ENCODE measurements around the gene TBC1D22A.

DNA sequence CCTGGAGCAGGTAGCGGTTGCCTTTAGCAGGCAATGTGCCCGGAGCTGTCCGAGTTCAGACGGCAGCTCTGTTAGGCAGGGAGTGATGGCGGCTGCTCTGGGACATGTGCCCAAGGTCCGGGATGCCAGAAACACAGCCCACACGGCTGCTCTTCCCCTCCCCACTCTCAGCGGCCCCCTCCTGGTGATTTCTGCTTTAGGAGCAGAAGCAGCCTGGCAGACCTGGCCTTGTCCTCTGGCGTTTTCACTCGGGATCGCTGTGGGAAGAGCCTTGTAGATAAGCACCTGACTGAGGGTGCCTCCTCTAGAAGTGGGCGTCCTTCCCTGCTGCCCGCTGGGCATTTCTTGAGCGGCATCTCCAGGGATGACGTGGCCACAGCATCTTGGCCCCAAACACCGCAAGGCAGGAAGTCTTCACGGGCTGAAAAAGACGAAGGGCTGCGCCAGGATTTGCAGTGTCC, 392.2 kb downstream of the TBC1D22A start:
- TF ChIP-seq, protein P1, sequence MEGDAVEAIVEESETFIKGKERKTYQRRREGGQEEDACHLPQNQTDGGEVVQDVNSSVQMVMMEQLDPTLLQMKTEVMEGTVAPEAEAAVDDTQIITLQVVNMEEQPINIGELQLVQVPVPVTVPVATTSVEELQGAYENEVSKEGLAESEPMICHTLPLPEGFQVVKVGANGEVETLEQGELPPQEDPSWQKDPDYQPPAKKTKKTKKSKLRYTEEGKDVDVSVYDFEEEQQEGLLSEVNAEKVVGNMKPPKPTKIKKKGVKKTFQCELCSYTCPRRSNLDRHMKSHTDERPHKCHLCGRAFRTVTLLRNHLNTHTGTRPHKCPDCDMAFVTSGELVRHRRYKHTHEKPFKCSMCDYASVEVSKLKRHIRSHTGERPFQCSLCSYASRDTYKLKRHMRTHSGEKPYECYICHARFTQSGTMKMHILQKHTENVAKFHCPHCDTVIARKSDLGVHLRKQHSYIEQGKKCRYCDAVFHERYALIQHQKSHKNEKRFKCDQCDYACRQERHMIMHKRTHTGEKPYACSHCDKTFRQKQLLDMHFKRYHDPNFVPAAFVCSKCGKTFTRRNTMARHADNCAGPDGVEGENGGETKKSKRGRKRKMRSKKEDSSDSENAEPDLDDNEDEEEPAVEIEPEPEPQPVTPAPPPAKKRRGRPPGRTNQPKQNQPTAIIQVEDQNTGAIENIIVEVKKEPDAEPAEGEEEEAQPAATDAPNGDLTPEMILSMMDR (IDR thresholded peaks at IDR 0.05; ENCODE audit: insufficient read depth, low read depth, low read length): no peak
- no peak for TF ChIP-seq EZH2 (IDR thresholded peaks at IDR 0.05; ENCODE audit: insufficient read depth, low read length)

Measured in astrocyte (in vitro differentiated cells and primary cell).